Lung (tissue), 12 donors: ENCODE results near the gene PHLPP1. TPM values are rescaled to one million over a fixed set of nuclear protein-coding genes. Genes with fewer than 3 reads are reported as not detected.

Source experiments
- ATAC-seq: fragments of 200-7000 bp; cut with Tn5 transposase; one replicate; pipeline ENCODE4 v1.9.1; 2020; ENCODE audit warnings: moderate number of reproducible peaks; ENCODE audit not compliant: insufficient read depth, low FRiP score
- DNase-seq, 3 donors: peaks; one replicate each; pipeline ENCODE4 v3.0.0-alpha.2; 2013 to 2017
- H3K27ac ChIP-seq, 2 donors: one replicate each; pipeline ENCODE4 v1.5.1; 2013; ENCODE audit warnings: mild to moderate bottlenecking in 2 of 2, moderate library complexity in 2 of 2, control low read depth in 1 of 2, inconsistent platforms in 1 of 2, low read depth in 1 of 2, low read length in 1 of 2
- H3K27me3 ChIP-seq, 3 donors: one replicate each; pipeline ENCODE4 v1.5.1; 2013; ENCODE audit warnings: low read length in 2 of 3; ENCODE audit not compliant: control insufficient read depth in 3 of 3, insufficient read depth in 3 of 3
- H3K36me3 ChIP-seq, 4 donors: one replicate each; pipeline ENCODE4 v1.5.1; 2013; ENCODE audit warnings: low read length in 4 of 4, mild to moderate bottlenecking in 1 of 4, moderate library complexity in 1 of 4; ENCODE audit not compliant: control insufficient read depth in 4 of 4, insufficient read depth in 4 of 4
- H3K4me1 ChIP-seq, 5 donors: one replicate each; pipeline ENCODE4 v1.5.1; 2013; ENCODE audit warnings: low read length in 5 of 5, mild to moderate bottlenecking in 2 of 5, moderate library complexity in 1 of 5; ENCODE audit not compliant: control insufficient read depth in 5 of 5, insufficient read depth in 5 of 5
- H3K4me3 ChIP-seq: one replicate; pipeline ENCODE4 v1.5.1; 2013; ENCODE audit warnings: mild to moderate bottlenecking, control low read depth, moderate library complexity
- H3K9ac ChIP-seq, 2 donors: one replicate each; pipeline ENCODE4 v1.5.1; 2013; ENCODE audit warnings: low read length in 2 of 2, control low read depth in 1 of 2; ENCODE audit not compliant: insufficient read depth in 1 of 2
- H3K9me3 ChIP-seq, 4 donors: one replicate each; pipeline ENCODE4 v1.5.1; 2013; ENCODE audit warnings: low read length in 3 of 4, mild to moderate bottlenecking in 1 of 4, moderate library complexity in 1 of 4; ENCODE audit not compliant: control insufficient read depth in 4 of 4, insufficient read depth in 3 of 4
- CTCF ChIP-seq: IDR thresholded peaks from 2 replicates; pipeline ENCODE4 v1.5.1; 2012; ENCODE audit warnings: mild to moderate bottlenecking; ENCODE audit errors: control extremely low read depth, extremely low read depth
- WGBS, 2 donors: extraction: QIAGEN DNeasy Blood & Tissue Kit; methylation state at CpG; one replicate each; pipeline ENCODE4 v1.1.7; 2013; 5-methylcytosine and 5-hydroxymethylcytosine counted together
- polyA plus RNA-seq, 2 donors: library from polyadenylated mRNA; stranded (reverse); fragments of 200-250 nt; gene quantifications; one replicate each; pipeline ENCODE4 v1.2.1, GENCODE V29; 2013
- total RNA-seq, 2 donors: library from RNA; depleted of rRNA in 1 of 2; stranded (reverse); fragments of >200 nt in 1 of 2; gene quantifications; one replicate each; pipeline ENCODE4 v1.2.1, GENCODE V29; 2014 to 2021
- donor health status: control.
- donor health status: control.
- donor health status: Bipolar disorder and iron deficiency.
- donor health status: healthy.
- donor health status: DM: yes; HTN: yes; CAD: no.

Gene PHLPP1
- total and polyA plus RNA-seq, 4 donors, result 2.3 to 29.2 (median 7.9) TPM

DNA sequence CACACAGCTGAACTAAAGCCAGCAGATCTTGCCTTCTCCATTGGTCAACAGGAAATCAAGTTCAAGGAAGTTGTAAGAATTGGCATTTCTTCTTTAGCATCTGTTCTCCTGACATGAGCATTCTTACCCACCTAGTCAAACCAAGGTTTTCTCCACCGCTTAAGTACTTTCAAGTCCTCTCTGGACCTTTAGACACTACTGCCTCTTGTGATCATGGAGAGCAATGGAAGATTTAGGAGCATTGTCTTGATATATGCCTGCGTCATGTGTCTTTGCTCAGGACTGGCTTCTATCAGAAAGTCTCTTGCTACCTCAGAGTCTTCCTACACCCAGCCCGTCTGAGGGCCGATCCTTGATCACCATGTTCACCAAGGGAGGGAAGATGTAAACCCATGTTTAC, 262.2 kb downstream of the PHLPP1 start:
- WGBS, 2 donors, result 89% methylated on average over 4 of the region's 4 CpGs
- Histone ChIP-seq H3K4me1 (peaks cover 0 to 3% (median 0%) of the 10 kb centered on the region in 5 donors), H3K4me3 (no peak overlapping the region), H3K9ac (no peak overlapping the region), H3K9me3 (no peaks in the 10 kb centered on the region), H3K36me3 (peaks cover 0 to 20% (median 7%) of the 10 kb centered on the region in 4 donors), H3K27ac (no peak overlapping the region), H3K27me3 (no peaks in the 10 kb centered on the region)
- no peak for DNase-seq
- no peak for ATAC-seq
- no peak for TF ChIP-seq CTCF

GRCh38 chr18:62978251-62979049, 263.1 kb downstream of the PHLPP1 start:
- no peak for DNase-seq
- H3K4me1 ChIP-seq, result peaks cover 0 to 8% (median 0%) of the 10 kb centered on the region in 5 donors

DNA sequence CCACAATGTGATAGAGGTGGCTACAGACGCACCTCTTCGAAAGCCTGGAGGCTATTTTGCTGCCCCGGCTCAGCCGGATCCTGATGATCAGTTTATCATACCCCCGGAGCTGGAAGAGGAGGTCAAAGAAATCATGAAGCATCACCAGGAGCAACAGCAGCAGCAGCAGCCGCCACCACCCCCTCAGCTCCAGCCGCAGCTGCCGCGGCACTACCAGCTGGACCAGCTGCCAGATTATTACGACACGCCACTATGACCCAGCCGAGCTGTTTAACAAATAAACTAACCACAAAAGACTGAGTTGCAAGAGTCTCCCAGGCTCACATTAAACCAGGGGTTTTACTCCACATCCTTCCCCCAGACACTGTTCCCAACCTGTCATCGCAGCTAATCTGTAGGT, 263.8 kb downstream of the PHLPP1 start:
- H3K27ac ChIP-seq, result no peak overlapping the region
- ATAC-seq (peak; percentile 3), DNase-seq (peak; percentile 82 to 89 (median 86))
- WGBS, 2 donors, result 39 to 67% methylated on average over 13 of the region's 13 CpGs
- no peak overlapping the region for H3K4me3 ChIP-seq
- H3K36me3 ChIP-seq, result peaks cover 0 to 20% (median 7%) of the 10 kb centered on the region in 4 donors
- no peaks in the 10 kb centered on the region for H3K9me3 ChIP-seq
- H3K27me3 ChIP-seq, result no peaks in the 10 kb centered on the region
- peaks cover 0 to 8% (median 0%) of the 10 kb centered on the region in 5 donors for H3K4me1 ChIP-seq
- peak overlapping the region in 1 of 2 donors; percentile 57 for H3K9ac ChIP-seq
- no peak for TF ChIP-seq CTCF

More at GRCh38 chr18:62978251-62979049, 263.1 kb downstream of the PHLPP1 start:
- ATAC-seq, result no peak
- peaks cover 0 to 20% (median 7%) of the 10 kb centered on the region in 4 donors for H3K36me3 ChIP-seq
- H3K9me3 ChIP-seq, result no peaks in the 10 kb centered on the region
- no peak overlapping the region for H3K4me3 ChIP-seq
- H3K9ac ChIP-seq, result no peak overlapping the region
- TF ChIP-seq CTCF, result no peak
- no peak overlapping the region for H3K27ac ChIP-seq
- H3K27me3 ChIP-seq, result no peaks in the 10 kb centered on the region
- WGBS, 2 donors, result 97 to 98% methylated on average over 42 of the region's 42 CpGs
